NB4 (cell line): Measurements from ENCODE around the gene EMC6.

ENCODE experiments used
- DNase-seq: peaks from one replicate; pipeline ENCODE4 v3.0.0; 2010; ENCODE audit warnings: low read depth
- H3K4me3 ChIP-seq: one replicate; pipeline ENCODE4 v1.5.1; 2011; ENCODE audit warnings: mild to moderate bottlenecking, low read depth, low read length, moderate library complexity
- MYC ChIP-seq: IDR thresholded peaks from 2 replicates; pipeline ENCODE4 v1.6.1; 2011; ENCODE audit warnings: low read depth, low read length
- POLR2A ChIP-seq: IDR thresholded peaks from 2 replicates; pipeline ENCODE4 v1.6.1; 2011; ENCODE audit warnings: mild to moderate bottlenecking; ENCODE audit not compliant: insufficient read length; ENCODE audit errors: extremely low read depth
- TF ChIP-seq, protein P1 (sequence below): IDR thresholded peaks from one replicate; pipeline ENCODE4 v1.5.1; 2012; ENCODE audit warnings: low read depth, low read length
- TF ChIP-seq, protein P2 (sequence below): IDR thresholded peaks from 2 replicates; pipeline ENCODE4 v1.6.1; 2011; ENCODE audit warnings: low read depth, low read length

The EMC6 gene

DNA sequence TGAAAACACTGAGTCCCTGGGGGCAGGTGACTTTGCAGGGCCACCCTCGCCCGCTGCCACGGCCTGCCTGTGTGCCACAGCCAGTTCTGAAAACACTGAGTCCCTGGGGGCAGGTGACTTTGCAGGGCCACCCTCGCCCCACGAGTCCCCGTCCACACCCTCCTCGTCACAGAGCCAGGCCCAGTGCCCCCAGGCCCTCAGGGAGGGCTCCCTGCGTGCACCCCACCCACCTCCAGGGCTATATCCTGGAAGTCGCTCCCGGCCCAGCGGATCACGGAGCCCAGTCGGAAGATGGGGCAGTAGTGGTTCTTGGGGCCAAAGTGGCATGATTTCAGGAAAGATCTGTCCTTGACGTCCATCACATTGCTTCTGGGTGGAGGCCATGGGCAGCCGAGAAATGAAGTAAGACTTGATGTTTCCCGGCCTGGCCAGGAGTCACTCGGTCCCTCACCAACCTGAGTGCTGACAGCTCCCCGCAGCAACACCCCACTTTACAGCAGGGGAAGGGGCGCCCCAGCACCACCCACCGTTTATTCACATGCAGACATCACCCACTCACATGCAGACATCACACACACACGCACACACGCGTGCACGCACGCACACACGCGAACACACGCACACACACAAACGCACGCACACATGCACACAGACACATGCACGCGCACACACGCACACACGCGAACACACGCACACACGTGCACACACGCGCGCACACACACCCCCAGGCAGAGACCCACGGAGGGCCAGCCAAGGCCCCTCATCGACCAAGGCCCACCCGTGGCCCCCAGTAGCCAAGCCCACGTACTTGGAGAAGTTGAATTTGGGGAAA lies 20.9 kb downstream of the EMC6 start:
- DNase-seq: no peak
- no peak for TF ChIP-seq MYC
- TF ChIP-seq POLR2A: no peak
- TF ChIP-seq, protein P1, sequence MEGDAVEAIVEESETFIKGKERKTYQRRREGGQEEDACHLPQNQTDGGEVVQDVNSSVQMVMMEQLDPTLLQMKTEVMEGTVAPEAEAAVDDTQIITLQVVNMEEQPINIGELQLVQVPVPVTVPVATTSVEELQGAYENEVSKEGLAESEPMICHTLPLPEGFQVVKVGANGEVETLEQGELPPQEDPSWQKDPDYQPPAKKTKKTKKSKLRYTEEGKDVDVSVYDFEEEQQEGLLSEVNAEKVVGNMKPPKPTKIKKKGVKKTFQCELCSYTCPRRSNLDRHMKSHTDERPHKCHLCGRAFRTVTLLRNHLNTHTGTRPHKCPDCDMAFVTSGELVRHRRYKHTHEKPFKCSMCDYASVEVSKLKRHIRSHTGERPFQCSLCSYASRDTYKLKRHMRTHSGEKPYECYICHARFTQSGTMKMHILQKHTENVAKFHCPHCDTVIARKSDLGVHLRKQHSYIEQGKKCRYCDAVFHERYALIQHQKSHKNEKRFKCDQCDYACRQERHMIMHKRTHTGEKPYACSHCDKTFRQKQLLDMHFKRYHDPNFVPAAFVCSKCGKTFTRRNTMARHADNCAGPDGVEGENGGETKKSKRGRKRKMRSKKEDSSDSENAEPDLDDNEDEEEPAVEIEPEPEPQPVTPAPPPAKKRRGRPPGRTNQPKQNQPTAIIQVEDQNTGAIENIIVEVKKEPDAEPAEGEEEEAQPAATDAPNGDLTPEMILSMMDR: no peak
- TF ChIP-seq, protein P2, sequence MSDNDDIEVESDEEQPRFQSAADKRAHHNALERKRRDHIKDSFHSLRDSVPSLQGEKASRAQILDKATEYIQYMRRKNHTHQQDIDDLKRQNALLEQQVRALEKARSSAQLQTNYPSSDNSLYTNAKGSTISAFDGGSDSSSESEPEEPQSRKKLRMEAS: no peak
- H3K4me3 ChIP-seq: no peak overlapping the region

DNA sequence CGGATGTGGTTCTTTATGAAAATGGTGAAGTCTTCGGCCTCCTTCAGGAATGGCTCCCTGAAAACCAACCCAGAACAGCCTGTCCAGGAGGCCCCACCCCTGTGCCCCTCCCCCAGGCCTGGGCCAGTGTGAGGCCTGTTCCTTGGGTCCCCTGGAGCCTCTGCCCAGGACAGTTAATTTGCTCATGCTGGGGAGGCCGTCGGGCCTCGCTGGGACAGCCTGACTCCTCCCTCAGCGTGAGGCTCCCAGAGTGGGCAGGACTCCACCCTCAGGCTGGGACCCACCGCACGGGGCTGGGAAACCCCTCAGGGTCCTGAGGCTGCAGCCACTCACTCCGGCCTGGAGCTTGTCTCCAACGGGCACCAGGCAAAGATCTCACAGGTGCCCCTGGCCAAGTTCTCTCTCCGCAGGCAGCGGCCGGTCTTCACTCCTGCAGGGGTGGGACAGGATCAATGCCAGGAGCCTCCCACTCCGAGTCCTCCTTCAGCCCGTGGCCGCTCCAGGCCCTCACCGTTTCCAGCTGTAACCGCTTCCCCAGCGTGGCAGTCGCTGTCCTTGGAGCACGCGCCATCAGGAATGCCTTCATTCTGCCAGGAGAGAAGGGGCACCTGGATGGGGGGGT lies 21.6 kb downstream of the EMC6 start:
- no peak for DNase-seq
- H3K4me3 ChIP-seq: no peak overlapping the region
- no peak for TF ChIP-seq MYC
- TF ChIP-seq, protein P2: no peak
- no peak for TF ChIP-seq POLR2A
- TF ChIP-seq, protein P1: no peak

DNA sequence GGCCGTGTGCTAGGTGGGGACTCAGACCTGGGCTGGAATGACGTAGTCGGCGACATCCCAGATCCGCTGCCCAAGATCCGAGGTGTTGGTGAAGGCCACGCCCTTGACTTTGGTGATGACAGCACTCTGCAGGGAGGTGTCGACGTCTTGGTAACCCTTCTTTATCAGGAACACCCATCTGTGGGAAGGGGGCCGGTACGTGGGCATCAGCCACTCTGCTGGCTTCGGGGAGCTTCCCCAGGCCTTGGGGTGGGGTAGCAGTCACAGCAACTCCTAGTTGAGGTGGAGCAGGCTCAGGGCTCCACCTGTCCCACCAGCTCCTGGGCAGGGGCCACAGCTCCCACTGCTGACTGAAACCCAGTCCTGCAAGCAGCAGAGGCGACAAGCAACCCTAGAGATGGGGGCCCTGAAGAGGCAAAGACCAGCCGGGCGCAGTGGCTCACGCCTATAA lies 23.0 kb downstream of the EMC6 start:
- DNase-seq: no peak
- TF ChIP-seq, protein P1: no peak
- TF ChIP-seq, protein P2: no peak
- TF ChIP-seq MYC (no peak), POLR2A (no peak)
- H3K4me3 ChIP-seq: no peak overlapping the region

DNA sequence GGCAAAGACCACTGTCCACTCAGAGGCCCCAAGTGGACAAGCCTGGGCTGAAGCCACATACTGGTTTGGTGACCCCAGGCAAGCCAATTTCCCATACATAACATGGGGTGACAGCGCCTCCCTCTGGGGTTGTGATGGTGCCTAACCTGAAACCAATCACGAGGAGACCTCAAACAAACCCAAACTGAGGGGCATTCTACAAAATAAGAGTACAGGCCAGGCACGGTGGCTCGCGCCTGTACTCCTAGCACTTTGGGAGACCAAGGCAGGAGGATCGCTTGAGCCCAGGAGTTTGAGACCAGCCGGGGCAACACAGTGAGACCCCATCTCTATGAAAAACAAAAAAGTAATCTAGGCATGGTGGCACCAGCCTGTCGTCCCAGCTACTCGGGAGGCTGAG lies 23.7 kb downstream of the EMC6 start:
- TF ChIP-seq POLR2A (no peak), MYC (no peak)
- TF ChIP-seq, protein P1: peak; percentile 10
- TF ChIP-seq, protein P2: no peak
- no peak for DNase-seq
- no peak overlapping the region for H3K4me3 ChIP-seq

DNA sequence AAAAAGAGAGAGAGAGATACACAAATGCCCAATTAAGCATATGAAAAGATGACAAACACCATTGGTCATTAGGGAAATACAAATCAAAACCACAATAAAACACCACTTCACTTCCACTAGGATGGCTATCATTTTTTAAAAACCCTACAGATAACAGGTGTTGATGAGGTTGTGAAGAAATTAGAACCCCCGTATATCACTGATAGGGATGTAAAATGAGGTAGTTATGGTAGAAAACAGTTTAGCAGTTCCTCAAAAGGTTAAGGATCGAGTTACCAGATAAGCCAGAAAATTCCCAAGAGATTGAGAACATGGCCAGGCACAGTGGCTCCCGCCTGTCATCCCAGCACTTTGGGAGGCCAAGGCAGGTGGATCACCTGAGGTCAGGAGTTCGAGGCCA lies 24.5 kb downstream of the EMC6 start:
- TF ChIP-seq POLR2A (no peak), MYC (no peak)
- TF ChIP-seq, protein P2: no peak
- TF ChIP-seq, protein P1: no peak
- DNase-seq: no peak
- no peak overlapping the region for H3K4me3 ChIP-seq
